Measurements from ENCODE around the gene SLC6A11. TPM values are rescaled to one million over a fixed set of nuclear protein-coding genes. Genes with fewer than 3 reads are reported as not detected.

SLC6A11 gene
- total and polyA plus RNA-seq, 2 of the 13 experiments (the other 11 are each of a cell fraction or from before 2014, with no cell fraction given) = 17.9 to 34.5 TPM

DNA sequence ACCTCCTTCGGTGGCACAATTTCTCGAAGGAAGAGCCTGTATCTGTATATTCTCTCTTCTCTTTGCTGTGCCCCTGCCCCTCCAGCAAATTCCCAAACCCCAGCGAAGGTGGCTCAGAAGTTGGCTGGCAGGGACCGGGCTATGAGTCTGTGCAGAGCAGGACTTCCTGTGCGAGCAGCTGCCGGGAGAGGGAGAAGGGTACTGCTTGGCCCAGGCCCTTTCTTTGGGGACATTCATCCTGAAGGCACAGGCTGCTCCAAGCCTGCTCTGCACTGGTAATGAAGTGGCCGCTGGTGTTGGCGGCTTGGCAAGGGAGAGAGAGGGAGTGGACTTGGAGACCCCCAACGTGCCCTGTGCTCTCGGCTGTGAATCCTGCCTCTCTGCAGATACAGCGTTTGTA lies 1.5 kb downstream of the SLC6A11 start (continued):
- TF ChIP-seq ZNF761 (CRISPR knock-in tag; conservative IDR thresholded peaks at IDR 0.05) (no peak), ZFX (CRISPR knock-in tag; IDR thresholded peaks at IDR 0.05; ENCODE audit: low read depth) (0 out of 2 replicates have a peak, but pooled peaks have one; percentile 33), ZNF792 (CRISPR knock-in tag; IDR thresholded peaks at IDR 0.05) (no peak), ZNF232 (CRISPR knock-in tag; IDR thresholded peaks at IDR 0.05; ENCODE audit: borderline replicate concordance) (0 out of 2 replicates have a peak, but pooled peaks have one; percentile 39), ZSCAN20 (CRISPR knock-in tag; IDR thresholded peaks at IDR 0.05; ENCODE audit: borderline replicate concordance) (no peak), ZNF768 (CRISPR knock-in tag; IDR thresholded peaks at IDR 0.05) (no peak), SALL2 (CRISPR knock-in tag; IDR thresholded peaks at IDR 0.05) (peak; percentile 28; the same call in 1 of the 2 replicates), SALL1 (CRISPR knock-in tag; IDR thresholded peaks at IDR 0.05) (no peak), HNRNPL (IDR thresholded peaks at IDR 0.05; ENCODE audit: low read depth, low read length) (0 out of 2 replicates have a peak, but pooled peaks have one; percentile 23), SMAD1 (CRISPR knock-in tag; IDR thresholded peaks at IDR 0.05; ENCODE audit: borderline replicate concordance, low read depth) (no peak)

GRCh38 chr3:10822055-10822454 lies 6.0 kb downstream of the SLC6A11 start:
- no peak for ATAC-seq
- DNase-seq (ENCODE audit: low spot score) = no peak
- no peak overlapping the region for H2AFZ ChIP-seq (ENCODE audit: low read length)
- TF ChIP-seq ZNF282 (IDR thresholded peaks at IDR 0.05; ENCODE audit: partially characterized antibody) = no peak
- H3K36me3 ChIP-seq (replicated peaks in 1 of 2; ENCODE audit: control insufficient read depth in 1 of 2, insufficient read depth in 2 of 2, low read length in 2 of 2) = peaks cover 6 to 22% of the 10 kb centered on the region in 2 experiments; a peak in 4 of 5 replicates
- H3K4me1 ChIP-seq (ENCODE audit: insufficient read depth, low read length) = peaks cover 65% of the 10 kb centered on the region
- no peak overlapping the region for H3K4me3 ChIP-seq (replicated peaks in 1 of 3; ENCODE audit: insufficient read depth in 1 of 3, low read depth in 2 of 3, low read length in 3 of 3)
- no peak for FAIRE-seq
- intact Hi-C loops (cut with micrococcal nuclease; ENCODE audit: unreplicated experiment) = no loop called here
- H3K79me2 ChIP-seq (ENCODE audit: insufficient read depth, low read length) = peaks cover 18% of the 10 kb centered on the region
- no peaks in the 10 kb centered on the region for H4K20me1 ChIP-seq (ENCODE audit: insufficient read depth, low read length)
- BruUV-seq (replicated peaks) = no TSS peak
- in situ Hi-C loops (cut with HindIII; ENCODE audit: extremely low pct_ligation_motif_present, low pct_unique_long_range_greater_than_20kb) = no loop called here
- H3K9me3 ChIP-seq (ENCODE audit: low read length) = no peaks in the 10 kb centered on the region; the same call in 1 of the 2 replicates
- H3K27ac ChIP-seq (ENCODE audit: extremely low read length, insufficient read depth, low read length) = no peak overlapping the region
- H3K27me3 ChIP-seq (ENCODE audit: control insufficient read depth in 1 of 2, insufficient read depth in 2 of 2, low read length in 2 of 2) = no peaks in the 10 kb centered on the region
- ChIA-PET CTCF (ENCODE audit: low intra/inter-chr PET ratio, low total read pairs) (no interaction called here), POLR2A (no interaction called here)
- WGBS (ENCODE audit: low lambda C conversion rate) = 54% methylated on average over 3 of the region's 5 CpGs
- H3K4me2 ChIP-seq (ENCODE audit: low read depth, low read length) = 0 out of 2 replicates have a peak overlapping the region, but pooled peaks have one; percentile 13
- no peak overlapping the region for H3K9ac ChIP-seq (ENCODE audit: insufficient read depth, low read depth, low read length)

Measured in HepG2 (cell line).